GM12874 (cell line): ENCODE measurements around the gene NUCKS1.

Source experiments
- CTCF ChIP-seq: IDR thresholded peaks from 2 replicates; pipeline ENCODE4 v1.5.1; 2011; ENCODE audit warnings: low read depth, mild to moderate bottlenecking, control low read depth, low read length, moderate library complexity; ENCODE audit not compliant: insufficient read depth

NUCKS1 gene

GRCh38 chr1:205669341-205670149 lies 80.4 kb downstream of the NUCKS1 start:
- TF ChIP-seq CTCF, result no peak

GRCh38 chr1:205668951-205669340 lies 81.0 kb downstream of the NUCKS1 start:
- TF ChIP-seq CTCF, result no peak

GRCh38 chr1:205667909-205668643 lies 81.9 kb downstream of the NUCKS1 start:
- no peak for TF ChIP-seq CTCF

GRCh38 chr1:205666372-205667166 lies 83.4 kb downstream of the NUCKS1 start:
- TF ChIP-seq CTCF, result no peak

- no peak for TF ChIP-seq CTCF
These were observed 84.6 kb downstream of the NUCKS1 start for GRCh38 chr1:205665201-205666045.

GRCh38 chr1:205664399-205665017 lies 85.5 kb downstream of the NUCKS1 start:
- TF ChIP-seq CTCF, result no peak
